ENCODE measurements around the gene SREBF2. TPM values are rescaled to one million over a fixed set of nuclear protein-coding genes. Genes with fewer than 3 reads are reported as not detected.

Gene SREBF2
- polyA plus RNA-seq, 2 of the 4 experiments (the other 2 are of a cell fraction): 19.4 to 30.8 TPM

- H3K4me3 ChIP-seq: no peak overlapping the region
- TF ChIP-seq BCL3 (IDR thresholded peaks at IDR 0.05) (no peak), JUNB (IDR thresholded peaks at IDR 0.05) (no peak), POLR2AphosphoS2 (conservative IDR thresholded peaks at IDR 0.05; ENCODE audit: low read length) (no peak), MYC (IDR thresholded peaks at IDR 0.05; ENCODE audit: borderline replicate concordance, low read length) (no peak), HOXB5 (CRISPR knock-in tag; IDR thresholded peaks at IDR 0.05) (no peak), RCOR1 (IDR thresholded peaks at IDR 0.05; ENCODE audit: low read depth, low read length) (no peak), CTCF (IDR thresholded peaks at IDR 0.05) (no peak), JUN (IDR thresholded peaks at IDR 0.05) (no peak), RFX5 (IDR thresholded peaks at IDR 0.05) (no peak), USF2 (IDR thresholded peaks at IDR 0.05) (no peak), MAX (IDR thresholded peaks at IDR 0.05) (no peak), CBX2 (IDR thresholded peaks at IDR 0.05; ENCODE audit: borderline replicate concordance, low read depth) (no peak), NPAS2 (CRISPR knock-in tag; IDR thresholded peaks at IDR 0.05; ENCODE audit: borderline replicate concordance) (no peak), BHLHE40 (IDR thresholded peaks at IDR 0.05; ENCODE audit: low read depth, low read length) (no peak), SMC3 (IDR thresholded peaks at IDR 0.05) (no peak), CEBPB (IDR thresholded peaks at IDR 0.05) (no peak)
- FAIRE-seq: no peak
- DNase-seq (ENCODE audit: low read depth in 1 of 2, low spot score in 1 of 2): no peak
- 88% methylated on average over 10 of the region's 10 CpGs for WGBS (ENCODE audit: missing lambda C conversion rate)
- H3K27ac ChIP-seq: no peak overlapping the region
- peaks cover 42% of the 10 kb centered on the region for H3K4me1 ChIP-seq
- ATAC-seq: peak in 1 of 2 experiments; percentile 25; a peak in 2 of 6 replicates
- no peak overlapping the region for H3K4me2 ChIP-seq
- no peaks in the 10 kb centered on the region for H3K9me3 ChIP-seq
- CTCF ChIA-PET: interaction anchor here (1.0 to 2.3 kb wide), 2 partner anchors 11 to 13 kb away, joined by 3 to 13 read pairs; no protein-coding TSS in a partner anchor
- POLR2A ChIA-PET: interaction anchor here (1.5 kb wide), 1 partner anchor 13 kb away, joined by 5 read pairs; the partner anchor contains the start of gene SREBF2
Measured at GRCh38 chr22:41846268-41846987, 13.5 kb downstream of the SREBF2 start.

- ATAC-seq (no peak), DNase-seq (ENCODE audit: low read depth in 1 of 2, low spot score in 1 of 2) (no peak), FAIRE-seq (no peak)
- H3K9me3 ChIP-seq: no peaks in the 10 kb centered on the region
- no peak overlapping the region for H3K27ac ChIP-seq
- no peak overlapping the region for H3K4me3 ChIP-seq
- no peak for TF ChIP-seq HOXB13 (CRISPR knock-in tag; IDR thresholded peaks at IDR 0.05; ENCODE audit: low read depth)
- TF ChIP-seq TFCP2L1 (CRISPR knock-in tag; IDR thresholded peaks at IDR 0.05): no peak
- no peak for TF ChIP-seq CEBPB (IDR thresholded peaks at IDR 0.05)
- TF ChIP-seq ELK1 (IDR thresholded peaks at IDR 0.05; ENCODE audit: low read depth, low read length): no peak
- TF ChIP-seq ESRRA (IDR thresholded peaks at IDR 0.05; ENCODE audit: borderline replicate concordance, low read length): no peak
- no peak for TF ChIP-seq RCOR1 (IDR thresholded peaks at IDR 0.05; ENCODE audit: low read depth, low read length)
- no peak for TF ChIP-seq ZC3H11A (IDR thresholded peaks at IDR 0.05)
- no peak for TF ChIP-seq HOXA7 (CRISPR knock-in tag; IDR thresholded peaks at IDR 0.05)
- TF ChIP-seq RFX5 (IDR thresholded peaks at IDR 0.05): no peak
- H3K4me1 ChIP-seq: peaks cover 33% of the 10 kb centered on the region
- 59% methylated on average over 2 of the region's 2 CpGs for WGBS (ENCODE audit: missing lambda C conversion rate)
- no peak overlapping the region for H3K4me2 ChIP-seq
- CTCF ChIA-PET: interaction anchor here (0.7 to 2.3 kb wide), 5 partner anchors 10 to 231 kb away, joined by 3 to 13 read pairs (median 4); no protein-coding TSS in a partner anchor
- POLR2A ChIA-PET: interaction anchor here (1.5 kb wide), 1 partner anchor 14 kb away, joined by 5 read pairs; the partner anchor contains the start of gene SREBF2
Measured at GRCh38 chr22:41847300-41847699, 14.4 kb downstream of the SREBF2 start.
